Choroid plexus epithelial cell (primary cell): ENCODE measurements around the gene MACC1.

ENCODE experiments used
- DNase-seq: peaks from one replicate; pipeline ENCODE4 v3.0.0-alpha.2; 2010; ENCODE audit warnings: low read depth
- H3K4me3 ChIP-seq: 2 replicates; pipeline ENCODE4 v1.5.1; 2011; ENCODE audit warnings: low read depth, mild to moderate bottlenecking, control low read depth, low read length, moderate library complexity
- CTCF ChIP-seq: conservative IDR thresholded peaks from 2 replicates; pipeline ENCODE4 v1.5.1; 2011; ENCODE audit warnings: low read depth, mild to moderate bottlenecking, control low read depth, inconsistent platforms, low read length, moderate library complexity

MACC1 gene

DNA sequence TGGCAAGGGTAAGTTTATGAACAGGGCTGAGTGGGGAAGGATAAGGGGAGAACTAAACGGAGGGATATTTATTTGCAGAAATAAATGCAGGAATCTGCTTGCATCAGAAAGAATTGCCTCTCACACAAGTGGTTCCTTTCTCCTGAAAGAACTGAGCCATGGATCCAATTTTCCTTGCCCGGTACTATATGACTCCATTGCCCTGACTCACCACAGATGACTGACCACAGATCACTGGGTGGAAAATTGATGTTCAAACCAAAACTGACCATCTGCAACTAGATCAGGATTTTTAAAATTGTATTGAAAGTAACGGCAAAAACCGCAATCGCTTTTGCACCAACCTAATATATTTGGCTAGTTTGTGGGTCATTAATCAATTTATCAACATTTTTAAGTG lies 6.2 kb upstream of the MACC1 start:
- no peak for DNase-seq
- TF ChIP-seq CTCF: no peak
- H3K4me3 ChIP-seq: no peak overlapping the region

DNA sequence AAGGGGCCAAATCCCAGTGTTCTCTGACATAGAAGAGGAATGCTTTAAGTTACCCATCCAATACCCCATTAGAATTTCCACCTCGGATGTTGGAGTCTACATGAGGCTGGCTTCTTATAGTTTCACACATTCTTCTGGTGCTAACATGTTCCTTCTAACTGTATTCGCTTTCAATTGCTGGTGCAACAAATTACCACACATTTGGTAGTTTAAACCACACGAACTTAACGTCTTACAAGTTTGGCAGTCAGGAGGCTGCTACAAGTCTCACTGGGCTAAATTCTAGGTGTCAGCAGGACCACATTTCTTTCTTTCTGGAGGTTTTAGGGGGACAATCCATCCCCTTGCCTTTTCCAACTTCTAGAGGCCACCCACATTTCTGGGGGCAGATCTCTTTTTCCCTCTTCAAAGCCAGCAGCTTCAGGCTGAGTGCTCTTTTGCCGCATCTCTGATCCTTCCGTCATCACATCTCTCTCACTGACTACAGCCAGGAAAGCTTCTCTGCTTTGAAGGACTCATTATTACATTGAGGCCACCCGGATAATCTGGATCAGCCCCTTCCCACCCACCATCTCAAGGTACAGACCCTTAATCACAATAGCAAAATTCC lies 5.1 kb upstream of the MACC1 start:
- TF ChIP-seq CTCF: no peak
- no peak for DNase-seq
- H3K4me3 ChIP-seq: no peak overlapping the region

- peak; percentile 94 for DNase-seq
- no peak overlapping the region for H3K4me3 ChIP-seq
- no peak for TF ChIP-seq CTCF
Observed at GRCh38 chr7:20220921-20221547, 3.9 kb upstream of the MACC1 start.

DNA sequence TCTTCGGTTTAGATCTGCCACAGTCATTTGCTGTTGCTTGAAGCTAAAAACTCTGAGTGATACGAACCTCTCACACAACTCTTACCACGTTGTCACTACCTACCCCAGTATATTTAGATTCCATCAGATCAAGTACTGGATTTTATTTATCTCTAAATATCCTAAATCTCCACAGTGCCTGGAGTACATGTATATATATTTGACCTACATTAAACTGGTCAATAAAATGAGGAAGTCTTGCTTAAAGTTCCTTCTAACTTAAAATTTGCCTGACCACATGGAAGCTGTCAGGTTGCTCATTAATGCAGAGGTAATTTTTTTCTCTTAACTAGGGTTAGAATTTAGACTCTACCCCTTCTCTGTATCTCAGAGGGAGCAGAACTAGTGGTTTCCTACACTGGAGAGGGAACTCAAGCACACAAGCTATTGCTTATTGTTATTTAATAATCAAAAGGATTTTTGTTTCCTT lies 3.1 kb upstream of the MACC1 start:
- TF ChIP-seq CTCF: no peak
- no peak for DNase-seq
- no peak overlapping the region for H3K4me3 ChIP-seq

DNA sequence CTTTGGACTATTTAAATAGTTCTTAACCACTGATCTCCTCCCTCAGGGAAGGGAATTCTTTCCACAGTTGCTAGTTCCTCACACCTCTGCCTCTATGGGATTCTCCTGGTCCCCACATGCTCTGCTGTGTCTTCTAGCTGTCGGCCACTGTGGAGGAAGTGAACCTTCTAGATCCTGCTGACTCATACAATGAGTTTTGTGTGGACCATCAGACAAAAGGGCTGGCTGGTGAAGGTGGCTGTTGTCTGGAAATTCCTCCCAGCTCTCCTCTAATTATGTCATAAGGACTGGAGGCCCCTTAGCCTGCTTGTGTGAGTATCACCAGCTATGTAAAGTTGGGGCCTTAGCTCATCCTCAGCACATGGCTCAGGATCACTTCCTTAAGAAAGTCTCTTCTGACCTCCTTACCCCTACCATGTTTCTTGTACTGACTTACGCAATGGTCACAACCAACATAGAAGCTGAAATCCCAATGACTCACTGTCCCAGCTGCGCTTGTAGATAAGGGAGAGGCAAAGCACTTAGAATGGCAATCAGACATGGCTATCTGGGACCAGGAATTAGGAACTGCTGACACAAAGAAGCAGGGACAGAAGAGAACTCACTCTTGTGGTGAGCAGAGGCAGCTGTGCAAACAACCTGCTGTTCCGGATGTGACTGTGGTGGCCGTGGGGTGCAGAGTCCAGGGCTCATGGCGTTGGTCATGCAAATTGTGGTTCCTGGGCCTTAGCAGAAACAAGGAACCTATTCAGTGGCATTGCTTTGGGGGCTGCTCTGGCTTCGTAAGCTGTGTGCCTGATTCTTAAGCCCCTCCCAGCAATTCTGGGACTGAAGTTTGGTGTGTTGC lies 2.5 kb upstream of the MACC1 start:
- DNase-seq: peak; percentile 95
- TF ChIP-seq CTCF: no peak
- no peak overlapping the region for H3K4me3 ChIP-seq

DNA sequence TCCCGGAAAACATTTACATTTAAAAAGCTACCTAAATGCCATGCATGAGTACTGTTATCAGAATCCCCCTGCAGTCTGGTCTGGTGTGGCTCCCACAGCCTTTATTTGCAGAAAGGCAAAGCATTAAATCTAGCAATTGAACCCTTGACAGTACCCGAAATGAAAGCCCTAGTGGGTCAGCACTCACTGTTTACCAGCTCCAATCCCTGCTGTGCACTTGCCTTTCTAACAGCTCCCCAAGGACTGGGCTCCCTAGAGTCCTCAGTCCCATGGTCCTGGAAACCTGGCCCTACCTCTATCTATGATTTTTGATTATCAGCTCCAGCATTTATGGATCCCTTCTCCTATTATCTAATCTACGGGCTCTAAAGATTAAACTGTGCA lies 1.9 kb upstream of the MACC1 start:
- DNase-seq: no peak
- H3K4me3 ChIP-seq: no peak overlapping the region
- TF ChIP-seq CTCF: no peak
